Ovary (tissue), 9 donors: ENCODE data around the gene ABCA13. TPM values are rescaled to one million over a fixed set of nuclear protein-coding genes. Genes with fewer than 3 reads are reported as not detected.

Experiments
- DNase-seq, 5 donors: peaks; one replicate each; pipeline ENCODE4 v3.0.0-alpha.2; 2019 to 2020
- H3K27ac ChIP-seq, 2 donors: fragments of 200-600 bp; one replicate each; pipeline versions ENCODE4 v1.5.1 to v1.8.0; 2019 to 2022
- H3K27me3 ChIP-seq: fragments of 200-600 bp; one replicate; pipeline ENCODE4 v1.8.0; 2022
- H3K36me3 ChIP-seq: fragments of 200-600 bp; sonication (generic); one replicate; pipeline ENCODE4 v1.5.1; 2019
- H3K4me1 ChIP-seq: one replicate; pipeline ENCODE4 v1.8.1; 2013; ENCODE audit warnings: mild to moderate bottlenecking, moderate library complexity; ENCODE audit not compliant: insufficient read depth
- H3K4me3 ChIP-seq: fragments of 200-600 bp; sonication (generic); one replicate; pipeline ENCODE4 v1.5.1; 2017
- H3K9me3 ChIP-seq, 2 donors: fragments of 200-600 bp in 1 of 2; sonication (generic) in 1 of 2; one replicate each; pipeline versions ENCODE4 v1.5.1 to v1.8.1; 2013 to 2019; ENCODE audit warnings: mild to moderate bottlenecking in 1 of 2, moderate library complexity in 1 of 2
- EP300 ChIP-seq: sonication (generic); formaldehyde crosslinking; IDR thresholded peaks from one replicate; pipeline ENCODE4 v1.6.1; 2017; ENCODE audit warnings: antibody characterized with exemption
- POLR2A ChIP-seq: fragments of 450-650 bp; IDR thresholded peaks from one replicate; pipeline ENCODE4 v1.6.1; 2017; ENCODE audit warnings: antibody characterized with exemption, mild to moderate bottlenecking, moderate library complexity
- WGBS, 3 donors: extraction: QIAGEN DNeasy Blood & Tissue Kit in 1 of 3; methylation state at CpG; one replicate each; pipeline versions ENCODE4 v1.1.5 to v1.1.7; 2013 to 2017; 5-methylcytosine and 5-hydroxymethylcytosine counted together
- intact Hi-C, 4 donors: fragments of 100-400 bp; cut with DNase I; formaldehyde crosslinking; loops; one replicate each; pipeline versions ENCODE4 v1.11.0 to v1.15.1; 2022 to 2023
- polyA plus RNA-seq, 2 donors: library from polyadenylated mRNA; stranded (reverse); fragments of 200-250 nt in 1 of 2; fragments of 350-450 nt in 1 of 2; fragmentation: Illumina TruSeq in 1 of 2; extraction: RNeasy Lipid Tissue Mini Kit (QIAGEN cat#74804) in 1 of 2; gene quantifications; one replicate each; pipeline ENCODE4 v1.2.3, GENCODE V29; 2013 to 2014
- total RNA-seq, 7 donors: library from RNA; depleted of rRNA in 2 of 7; stranded (reverse); fragments of >200 nt in 2 of 7; fragmentation: NEBNext Ultra II Directional in 3 of 7; extraction: Animal tissue kit (Norgen Biotek cat#: 25700) in 3 of 7; gene quantifications; one replicate each; pipeline versions ENCODE4 v1.1.0 to v1.2.4, GENCODE V29; 2016 to 2023
- TF ChIP-seq, protein P1 (sequence below), 3 donors: fragments of 450-650 bp in 2 of 3; fragments of 200-600 bp in 1 of 3; IDR thresholded peaks; one replicate each; pipeline versions ENCODE4 v1.5.1 to v1.8.0; 2016 to 2022; ENCODE audit warnings: antibody characterized with exemption in 3 of 3, mild to moderate bottlenecking in 1 of 3
- donor health status: DM: no; HTN: no; CAD: no; lungs with moderate emphysema.
- donor health status: DM: no; HTN: no; CAD: no.
- donor health status: Bipolar disorder and iron deficiency.
- donor health status: DM: yes; HTN: yes; CAD: no.
- donor health status: DM: no; HTN: no; CAD: no.
- donor health status: DM: yes; HTN: yes; CAD: no.

The ABCA13 gene
- total and polyA plus RNA-seq, 9 donors, result 0.02 to 4.1 (median 0.20) TPM

DNA sequence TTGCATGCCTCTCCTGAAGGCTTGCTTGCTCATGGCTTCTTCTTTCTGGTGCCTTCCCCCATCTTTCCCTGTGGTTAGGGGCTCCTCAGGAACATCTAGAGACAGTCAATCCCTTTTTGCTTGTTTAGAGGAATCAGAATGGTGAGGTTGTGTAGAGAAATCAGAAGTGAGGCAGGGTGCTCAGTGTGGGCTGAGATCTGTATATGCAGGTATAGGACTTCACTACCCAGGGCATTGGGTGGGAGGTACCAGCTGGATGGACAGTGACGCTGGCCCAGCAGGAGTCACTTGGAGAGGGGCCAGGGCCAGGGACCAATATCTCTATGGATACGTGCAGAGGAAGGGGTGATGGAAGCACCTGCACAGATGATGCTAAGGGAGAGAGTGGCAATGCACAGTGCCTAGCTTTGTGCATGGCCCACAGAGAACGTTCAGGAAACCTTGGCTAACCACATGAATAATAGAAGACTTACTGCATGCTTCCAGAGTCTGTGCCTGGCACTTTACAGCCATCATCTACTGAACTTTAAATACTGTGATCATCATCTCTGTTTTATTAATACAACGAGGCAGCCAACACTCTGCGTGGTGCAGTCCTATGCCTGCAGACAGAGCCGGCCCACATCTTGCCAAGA lies 255.2 kb downstream of the ABCA13 start:
- Histone ChIP-seq H3K9me3 (no peaks in the 10 kb centered on the region), H3K4me3 (no peak overlapping the region), H3K27ac (no peak overlapping the region), H3K36me3 (no peaks in the 10 kb centered on the region), H3K27me3 (no peaks in the 10 kb centered on the region), H3K4me1 (no peaks in the 10 kb centered on the region)
- intact Hi-C loops, result no loop called here
- 69 to 86% (median 73%) methylated on average over 6 of the region's 6 CpGs for WGBS, 3 donors
- no peak for DNase-seq
- TF ChIP-seq, protein P1, sequence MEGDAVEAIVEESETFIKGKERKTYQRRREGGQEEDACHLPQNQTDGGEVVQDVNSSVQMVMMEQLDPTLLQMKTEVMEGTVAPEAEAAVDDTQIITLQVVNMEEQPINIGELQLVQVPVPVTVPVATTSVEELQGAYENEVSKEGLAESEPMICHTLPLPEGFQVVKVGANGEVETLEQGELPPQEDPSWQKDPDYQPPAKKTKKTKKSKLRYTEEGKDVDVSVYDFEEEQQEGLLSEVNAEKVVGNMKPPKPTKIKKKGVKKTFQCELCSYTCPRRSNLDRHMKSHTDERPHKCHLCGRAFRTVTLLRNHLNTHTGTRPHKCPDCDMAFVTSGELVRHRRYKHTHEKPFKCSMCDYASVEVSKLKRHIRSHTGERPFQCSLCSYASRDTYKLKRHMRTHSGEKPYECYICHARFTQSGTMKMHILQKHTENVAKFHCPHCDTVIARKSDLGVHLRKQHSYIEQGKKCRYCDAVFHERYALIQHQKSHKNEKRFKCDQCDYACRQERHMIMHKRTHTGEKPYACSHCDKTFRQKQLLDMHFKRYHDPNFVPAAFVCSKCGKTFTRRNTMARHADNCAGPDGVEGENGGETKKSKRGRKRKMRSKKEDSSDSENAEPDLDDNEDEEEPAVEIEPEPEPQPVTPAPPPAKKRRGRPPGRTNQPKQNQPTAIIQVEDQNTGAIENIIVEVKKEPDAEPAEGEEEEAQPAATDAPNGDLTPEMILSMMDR (IDR thresholded peaks at IDR 0.05), result no peak

DNA sequence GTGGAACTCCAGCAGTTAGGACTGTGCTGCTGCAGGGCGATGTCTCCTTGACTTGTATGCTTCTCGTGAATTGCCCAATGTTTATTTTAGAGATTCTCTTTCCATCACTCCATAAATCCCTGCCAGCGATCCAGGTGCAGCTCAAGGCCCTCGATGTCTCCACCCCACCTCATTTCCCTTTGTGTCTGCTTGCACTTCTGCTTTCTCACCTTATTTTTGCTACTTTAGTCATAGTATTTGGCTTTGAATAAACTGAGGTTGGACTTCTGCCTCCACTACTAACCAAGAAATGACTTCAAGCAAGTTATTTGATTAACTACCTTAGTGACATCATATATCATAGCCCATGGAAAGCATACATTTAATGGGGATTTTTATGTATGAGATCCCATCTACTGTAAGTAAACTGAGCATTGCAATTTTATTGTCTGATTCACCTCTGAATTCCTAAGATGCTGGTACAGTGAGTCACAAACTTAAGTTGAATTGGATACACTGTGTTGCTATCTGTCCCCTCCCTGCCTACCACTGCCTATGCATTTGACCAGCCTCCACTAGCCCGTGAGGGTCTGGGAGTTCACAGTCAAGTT lies 255.8 kb downstream of the ABCA13 start:
- no peak for DNase-seq
- TF ChIP-seq, protein P1 (IDR thresholded peaks at IDR 0.05), result no peak
- TF ChIP-seq EP300 (no peak), POLR2A (no peak)
- no peaks in the 10 kb centered on the region for H3K36me3 ChIP-seq
- no peak overlapping the region for H3K4me3 ChIP-seq
- WGBS, 3 donors, result 44 to 65% (median 49%) methylated on average over 5 of the region's 5 CpGs
- no peaks in the 10 kb centered on the region for H3K4me1 ChIP-seq
- intact Hi-C loops, result no loop called here
- H3K27ac ChIP-seq, result no peak overlapping the region
- H3K9me3 ChIP-seq, result no peaks in the 10 kb centered on the region
- H3K27me3 ChIP-seq, result no peaks in the 10 kb centered on the region

DNA sequence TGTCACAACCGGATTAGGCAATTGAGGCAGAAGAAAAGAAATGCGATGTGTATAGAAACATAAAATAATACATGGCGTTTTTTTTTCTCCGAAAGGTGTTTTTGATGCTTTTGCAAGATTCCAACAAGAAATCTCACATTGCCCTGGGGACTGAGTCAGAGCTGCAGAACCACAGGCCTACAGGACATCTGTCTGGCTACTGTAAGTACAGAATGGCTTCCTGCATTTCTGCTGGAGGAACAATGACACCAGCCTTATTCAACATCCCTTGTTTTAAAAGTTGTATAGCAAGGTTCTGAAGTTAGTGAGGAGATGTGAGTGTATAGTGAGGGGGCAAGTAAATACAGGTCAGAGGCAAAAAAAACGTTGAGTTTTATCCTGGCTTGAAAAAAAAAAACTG lies 256.4 kb downstream of the ABCA13 start:
- no peak overlapping the region for H3K4me3 ChIP-seq
- no peaks in the 10 kb centered on the region for H3K4me1 ChIP-seq

DNA sequence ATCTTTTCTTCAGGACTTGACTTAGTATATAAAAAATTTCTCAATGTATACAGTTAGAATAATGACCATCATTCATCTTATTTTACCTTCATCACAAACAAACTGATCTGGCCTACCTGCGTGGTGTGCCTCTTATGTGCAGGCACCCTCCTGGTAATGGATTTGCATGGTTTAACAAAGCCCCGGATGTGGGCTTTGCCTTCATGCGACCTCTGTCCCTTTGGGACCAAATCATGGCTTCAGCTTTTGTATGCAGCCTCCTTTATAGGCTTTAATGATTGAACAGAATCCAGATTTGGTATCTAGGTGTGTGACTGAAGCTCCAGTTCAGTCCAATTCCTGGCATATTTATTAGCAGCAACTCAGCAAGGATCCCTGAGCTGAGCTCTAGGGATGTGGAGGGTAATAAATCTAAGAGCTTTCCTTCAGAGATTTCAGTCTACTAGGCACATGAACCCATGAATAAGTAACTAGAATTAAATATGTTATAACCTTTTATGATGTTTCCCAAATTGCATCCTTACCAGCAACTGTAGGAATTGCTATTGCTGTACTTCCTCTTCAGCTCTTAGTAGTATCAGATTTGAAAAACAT lies 256.9 kb downstream of the ABCA13 start:
- intact Hi-C loops, result no loop called here
- Histone ChIP-seq H3K36me3 (no peaks in the 10 kb centered on the region), H3K9me3 (no peaks in the 10 kb centered on the region), H3K4me3 (no peak overlapping the region), H3K27ac (no peak overlapping the region), H3K27me3 (no peaks in the 10 kb centered on the region), H3K4me1 (no peaks in the 10 kb centered on the region)
- no peak for DNase-seq
- TF ChIP-seq POLR2A (no peak), EP300 (no peak)
- TF ChIP-seq, protein P1 (IDR thresholded peaks at IDR 0.05), result no peak
- WGBS, 3 donors, result 70 to 79% (median 75%) methylated on average over 3 of the region's 3 CpGs

More for the DNA sequence above, 256.4 kb downstream of the ABCA13 start:
- DNase-seq, result no peak
- Histone ChIP-seq H3K27me3 (no peaks in the 10 kb centered on the region), H3K36me3 (no peaks in the 10 kb centered on the region), H3K9me3 (no peaks in the 10 kb centered on the region), H3K27ac (no peak overlapping the region)
- intact Hi-C loops, result no loop called here
- no peak for TF ChIP-seq POLR2A
- TF ChIP-seq, protein P1 (IDR thresholded peaks at IDR 0.05), result no peak
- no peak for TF ChIP-seq EP300
- WGBS, 3 donors, result 81 to 87% (median 81%) methylated on average over 5 of the region's 5 CpGs
